ENCODE results near the gene KLLN.
A peak's percentile ranks its signal among the peaks of the same experiment; 100 is the strongest.
"Not testable (repeated sequence)": the region's sequence is repeated elsewhere in the genome, so short reads cannot be mapped to it uniquely, and the experiment has no call there.

The KLLN gene

DNA sequence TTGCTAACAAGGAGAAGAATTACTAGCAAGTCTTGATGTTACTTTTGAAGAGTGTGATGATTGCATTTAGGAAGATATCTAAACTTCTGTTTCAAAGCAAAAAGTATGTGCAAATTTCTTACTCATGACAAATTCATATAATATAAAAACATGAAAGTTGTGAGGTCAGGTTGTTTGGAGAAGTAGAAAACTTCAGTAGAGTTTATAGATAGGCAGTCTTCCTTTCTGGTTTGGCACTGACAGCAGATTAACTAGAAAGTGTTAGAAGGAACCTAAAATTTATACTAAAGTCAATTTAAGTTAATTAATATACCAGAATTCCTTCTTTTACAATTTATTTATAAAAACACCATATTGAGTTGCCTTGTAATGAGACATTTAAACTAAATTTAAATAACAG, 17.0 kb upstream of the KLLN start:
- Histone ChIP-seq H3K4me1 (ENCODE audit: control insufficient read depth in 1 of 2, insufficient read depth in 2 of 2, low read length in 2 of 2) (peaks cover 0 to 10% of the 10 kb centered on the region in 2 donors), H3K4me3 (ENCODE audit: low read depth in 1 of 2, low read length in 2 of 2) (no peak overlapping the region), H3K36me3 (ENCODE audit: control insufficient read depth in 1 of 2, insufficient read depth in 2 of 2, low read length in 2 of 2) (no peaks in the 10 kb centered on the region), H3K27ac (ENCODE audit: low read length) (no peak overlapping the region), H3K27me3 (ENCODE audit: low read depth, low read length) (no peaks in the 10 kb centered on the region), H3K9me3 (ENCODE audit: control insufficient read depth in 1 of 2, low read length in 2 of 2) (no peaks in the 10 kb centered on the region)

DNA sequence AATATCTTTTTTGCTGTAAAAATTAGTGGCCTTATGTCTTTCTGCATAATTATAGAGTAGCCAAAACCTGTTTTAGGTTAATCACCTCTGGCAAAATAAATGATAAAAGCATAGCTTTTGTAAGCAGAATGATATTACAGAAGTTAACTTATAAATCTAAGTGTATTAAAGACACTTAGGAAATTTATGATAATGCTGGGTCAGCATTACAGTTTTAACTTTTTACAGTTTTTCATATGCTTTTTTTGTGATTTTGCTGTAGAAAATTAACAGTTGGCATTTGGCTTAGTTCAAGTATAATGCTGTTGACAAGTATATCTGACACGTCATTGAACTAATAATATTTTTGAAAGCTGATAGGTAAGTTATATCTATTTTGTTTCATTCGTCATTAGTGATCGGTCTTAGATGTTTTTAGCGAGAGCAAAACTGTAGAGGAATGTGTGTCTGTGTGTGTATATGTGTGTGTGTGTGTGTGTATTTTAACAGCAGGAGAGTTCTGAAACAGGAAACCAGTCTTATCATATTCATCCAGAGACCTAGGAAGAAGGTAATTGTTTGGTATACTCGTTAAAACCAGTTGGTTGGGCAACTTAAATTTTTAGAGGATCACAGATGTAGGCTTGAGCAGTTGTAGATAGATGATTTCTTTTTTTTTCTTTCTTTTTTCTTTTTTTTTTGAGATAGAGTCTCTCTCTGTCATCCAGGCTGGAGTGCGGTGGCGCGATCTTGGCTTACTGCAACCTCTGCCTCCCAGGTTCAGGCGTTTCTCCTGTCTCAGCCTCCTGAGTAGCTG, 15.5 kb upstream of the KLLN start:
- Histone ChIP-seq H3K27ac (ENCODE audit: low read length) (no peak overlapping the region), H3K36me3 (ENCODE audit: control insufficient read depth in 1 of 2, insufficient read depth in 2 of 2, low read length in 2 of 2) (no peaks in the 10 kb centered on the region), H3K4me3 (ENCODE audit: low read depth in 1 of 2, low read length in 2 of 2) (no peak overlapping the region), H3K9me3 (ENCODE audit: control insufficient read depth in 1 of 2, low read length in 2 of 2) (no peaks in the 10 kb centered on the region), H3K27me3 (ENCODE audit: low read depth, low read length) (no peaks in the 10 kb centered on the region), H3K4me1 (ENCODE audit: control insufficient read depth in 1 of 2, insufficient read depth in 2 of 2, low read length in 2 of 2) (peaks cover 9 to 14% of the 10 kb centered on the region in 2 donors)

DNA sequence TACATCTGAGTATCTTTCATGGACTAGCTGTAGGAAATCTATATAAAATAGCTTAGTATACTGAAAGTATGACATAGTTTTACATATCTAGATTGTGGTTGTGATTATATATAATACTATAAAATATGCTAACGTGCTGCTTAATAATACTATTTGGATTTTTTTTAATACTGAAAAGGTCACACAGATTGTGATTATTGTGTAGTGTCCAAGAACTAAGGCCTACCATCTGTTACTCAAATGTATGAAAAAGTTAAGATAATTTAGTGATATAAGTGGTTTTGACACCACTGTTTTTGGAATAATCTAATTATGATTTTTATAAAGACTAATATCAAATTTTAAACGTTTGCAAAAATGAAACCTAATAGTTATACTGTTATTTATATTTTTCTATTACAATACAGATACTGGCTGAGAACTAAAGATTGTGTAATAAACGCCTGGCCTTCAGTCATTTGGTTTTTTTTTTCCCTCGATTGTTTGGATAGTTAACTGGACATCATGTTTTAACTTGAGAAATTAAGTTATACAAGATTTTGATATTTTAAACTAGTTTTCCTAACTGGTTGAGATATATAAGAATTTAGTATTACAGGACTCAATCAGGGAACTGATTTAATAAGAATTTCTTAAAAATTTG, 12.7 kb upstream of the KLLN start:
- H3K4me1 ChIP-seq (ENCODE audit: control insufficient read depth in 1 of 2, insufficient read depth in 2 of 2, low read length in 2 of 2): peaks cover 9 to 11% of the 10 kb centered on the region in 2 donors
- no peak overlapping the region for H3K27ac ChIP-seq (ENCODE audit: low read length)
- no peak overlapping the region for H3K4me3 ChIP-seq (ENCODE audit: low read depth in 1 of 2, low read length in 2 of 2)

DNA sequence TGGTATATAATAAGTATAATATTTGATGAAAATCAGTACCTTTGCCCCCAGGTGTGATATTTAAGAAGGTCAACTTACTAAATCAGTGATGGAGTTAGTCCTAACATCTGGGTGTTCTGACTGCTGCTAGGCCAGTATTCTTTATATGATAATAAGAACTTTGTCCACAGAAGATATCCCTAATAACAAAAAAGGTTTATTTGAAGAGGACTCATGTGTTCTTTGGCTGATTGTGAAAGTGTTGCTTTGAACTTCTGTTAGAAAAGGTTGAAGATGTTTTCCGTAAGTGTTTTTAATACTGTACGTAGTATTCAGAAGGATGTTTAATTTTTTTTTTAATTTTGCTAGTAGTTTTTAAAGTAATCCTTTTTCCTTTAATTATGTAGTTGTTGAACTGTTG, 10.3 kb upstream of the KLLN start:
- peaks cover 0 to 4% of the 10 kb centered on the region in 2 donors for H3K36me3 ChIP-seq (ENCODE audit: control insufficient read depth in 1 of 2, insufficient read depth in 2 of 2, low read length in 2 of 2)
- peaks cover 13 to 25% of the 10 kb centered on the region in 2 donors for H3K4me1 ChIP-seq (ENCODE audit: control insufficient read depth in 1 of 2, insufficient read depth in 2 of 2, low read length in 2 of 2)
- peak overlapping the region; percentile 36 for H3K27ac ChIP-seq (ENCODE audit: low read length)
- no peaks in the 10 kb centered on the region for H3K9me3 ChIP-seq (ENCODE audit: control insufficient read depth in 1 of 2, low read length in 2 of 2)
- H3K4me3 ChIP-seq (ENCODE audit: low read depth in 1 of 2, low read length in 2 of 2): no peak overlapping the region
- H3K27me3 ChIP-seq (ENCODE audit: low read depth, low read length): no peaks in the 10 kb centered on the region

More for the DNA sequence above, 12.7 kb upstream of the KLLN start:
- H3K27me3 ChIP-seq (ENCODE audit: low read depth, low read length): no peaks in the 10 kb centered on the region
- peaks cover 0 to 4% of the 10 kb centered on the region in 2 donors for H3K36me3 ChIP-seq (ENCODE audit: control insufficient read depth in 1 of 2, insufficient read depth in 2 of 2, low read length in 2 of 2)
- no peaks in the 10 kb centered on the region for H3K9me3 ChIP-seq (ENCODE audit: control insufficient read depth in 1 of 2, low read length in 2 of 2)

DNA sequence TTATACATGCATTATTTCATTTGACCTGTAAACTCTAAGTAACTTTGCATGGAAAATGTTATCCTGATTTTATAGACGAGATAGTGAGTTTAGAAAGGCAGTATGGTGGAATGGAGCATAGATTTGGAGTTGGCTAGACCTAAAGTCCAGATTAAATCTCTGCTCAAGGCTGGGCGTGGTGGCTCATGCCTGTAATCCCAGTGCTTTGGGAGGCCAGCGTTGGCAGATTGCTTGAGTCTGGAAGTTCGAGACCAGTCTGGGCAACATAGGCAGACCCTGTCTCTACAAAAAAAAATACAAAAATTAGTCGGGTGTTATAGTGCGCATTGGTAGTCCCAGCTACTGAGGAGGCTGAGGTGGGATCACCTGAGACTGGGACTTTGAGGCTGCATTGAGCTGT, 9.5 kb upstream of the KLLN start:
- H3K4me3 ChIP-seq (ENCODE audit: low read depth in 1 of 2, low read length in 2 of 2): no peak overlapping the region
- H3K36me3 ChIP-seq (ENCODE audit: control insufficient read depth in 1 of 2, insufficient read depth in 2 of 2, low read length in 2 of 2): peaks cover 0 to 4% of the 10 kb centered on the region in 2 donors
- no peaks in the 10 kb centered on the region for H3K27me3 ChIP-seq (ENCODE audit: low read depth, low read length)
- H3K4me1 ChIP-seq (ENCODE audit: control insufficient read depth in 1 of 2, insufficient read depth in 2 of 2, low read length in 2 of 2): peaks cover 13 to 33% of the 10 kb centered on the region in 2 donors
- H3K9me3 ChIP-seq (ENCODE audit: control insufficient read depth in 1 of 2, low read length in 2 of 2): no peaks in the 10 kb centered on the region
- H3K27ac ChIP-seq (ENCODE audit: low read length): no peak overlapping the region

DNA sequence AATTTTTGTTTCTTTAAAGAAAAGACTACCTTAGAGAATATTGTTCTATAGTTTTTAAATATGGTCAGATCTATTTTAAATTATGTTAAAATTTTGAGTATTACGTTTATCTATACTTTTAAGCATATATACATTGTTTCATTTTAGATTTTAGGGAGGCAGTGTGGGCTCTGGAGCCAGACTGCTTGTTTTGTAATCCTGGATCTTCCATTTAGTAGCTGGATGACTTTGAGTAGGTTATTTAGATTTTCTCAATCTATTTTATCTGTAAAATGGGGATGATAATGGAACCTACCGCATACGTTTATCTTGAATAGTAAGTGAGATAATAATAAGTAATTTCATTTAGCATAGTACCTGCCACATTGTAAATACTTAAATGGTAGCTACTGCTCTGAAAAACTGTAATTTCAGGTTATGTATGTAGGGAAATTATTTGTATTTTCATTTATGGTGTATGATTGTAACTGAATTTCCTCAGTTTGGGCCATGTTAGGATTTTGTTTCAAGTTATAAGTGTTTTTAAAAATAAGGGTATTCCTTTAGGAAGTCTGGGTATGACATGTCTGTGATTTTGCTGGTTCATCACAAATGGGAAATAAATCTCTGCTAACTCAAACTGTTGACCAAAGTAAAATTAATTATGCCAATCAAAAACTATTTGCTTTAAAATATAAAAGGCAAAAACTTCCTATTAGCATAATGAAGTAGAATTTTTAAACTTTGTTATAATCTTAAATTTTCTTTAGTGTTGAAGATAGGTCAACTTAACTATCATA, 6.6 kb upstream of the KLLN start:
- Histone ChIP-seq H3K4me3 (ENCODE audit: low read depth in 1 of 2, low read length in 2 of 2) (no peak overlapping the region), H3K9me3 (ENCODE audit: control insufficient read depth in 1 of 2, low read length in 2 of 2) (no peaks in the 10 kb centered on the region), H3K36me3 (ENCODE audit: control insufficient read depth in 1 of 2, insufficient read depth in 2 of 2, low read length in 2 of 2) (peaks cover 0 to 4% of the 10 kb centered on the region in 2 donors), H3K27me3 (ENCODE audit: low read depth, low read length) (no peaks in the 10 kb centered on the region), H3K27ac (ENCODE audit: low read length) (no peak overlapping the region), H3K4me1 (ENCODE audit: control insufficient read depth in 1 of 2, insufficient read depth in 2 of 2, low read length in 2 of 2) (peaks cover 13 to 31% of the 10 kb centered on the region in 2 donors)

DNA sequence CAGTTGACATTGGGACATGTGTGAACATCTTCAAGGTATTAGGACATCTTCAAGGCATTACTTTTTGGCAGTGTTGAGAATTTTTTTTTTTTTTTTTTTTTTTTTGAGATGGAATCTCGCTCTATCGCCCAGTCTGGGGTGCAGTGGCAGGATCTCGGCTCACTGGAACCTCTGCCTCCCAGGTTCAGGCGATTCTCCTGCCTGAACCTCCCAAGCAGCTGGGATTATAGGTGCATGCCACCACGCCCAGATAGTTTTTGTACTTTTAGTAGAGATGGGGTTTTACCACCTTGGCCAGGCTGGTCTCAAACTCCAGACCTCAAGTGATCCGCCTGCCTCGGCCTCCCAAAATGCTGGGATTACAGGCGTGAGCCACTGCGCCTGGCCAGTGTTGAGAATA, 5.8 kb upstream of the KLLN start:
- H3K27me3 ChIP-seq (ENCODE audit: low read depth, low read length): not testable (repeated sequence)

DNA sequence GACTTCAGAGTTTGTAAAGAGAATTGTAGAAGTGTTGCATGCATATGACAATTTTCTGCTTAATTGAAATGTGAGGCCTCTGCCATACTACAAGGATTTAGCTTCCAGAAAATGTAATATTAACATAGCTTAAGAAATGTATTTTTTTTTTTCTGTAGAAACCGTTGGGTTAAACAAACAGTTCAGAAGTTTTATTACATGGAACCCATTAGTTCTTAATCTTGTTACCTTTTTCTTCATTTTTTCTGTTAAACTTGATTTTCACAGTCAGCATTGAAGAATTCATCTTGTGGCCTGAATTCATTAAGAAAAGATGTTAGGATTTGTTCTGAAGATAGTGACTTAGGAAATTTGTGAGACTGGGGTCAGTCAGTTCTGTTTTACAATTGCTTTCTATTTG, 4.9 kb upstream of the KLLN start:
- peaks cover 0 to 4% of the 10 kb centered on the region in 2 donors for H3K36me3 ChIP-seq (ENCODE audit: control insufficient read depth in 1 of 2, insufficient read depth in 2 of 2, low read length in 2 of 2)
- H3K4me3 ChIP-seq (ENCODE audit: low read depth in 1 of 2, low read length in 2 of 2): peak overlapping the region; percentile 98 to 99
- peak overlapping the region; percentile 93 for H3K27ac ChIP-seq (ENCODE audit: low read length)
- H3K27me3 ChIP-seq (ENCODE audit: low read depth, low read length): no peaks in the 10 kb centered on the region
- H3K9me3 ChIP-seq (ENCODE audit: control insufficient read depth in 1 of 2, low read length in 2 of 2): no peaks in the 10 kb centered on the region
- H3K4me1 ChIP-seq (ENCODE audit: control insufficient read depth in 1 of 2, insufficient read depth in 2 of 2, low read length in 2 of 2): peaks cover 4 to 29% of the 10 kb centered on the region in 2 donors

More for the DNA sequence above, 5.8 kb upstream of the KLLN start:
- Histone ChIP-seq H3K4me3 (ENCODE audit: low read depth in 1 of 2, low read length in 2 of 2) (peak overlapping the region in 1 of 2 donors; percentile 98), H3K27ac (ENCODE audit: low read length) (peak overlapping the region; percentile 93), H3K4me1 (ENCODE audit: control insufficient read depth in 1 of 2, insufficient read depth in 2 of 2, low read length in 2 of 2) (peaks cover 5 to 29% of the 10 kb centered on the region in 2 donors)
- H3K9me3 ChIP-seq (ENCODE audit: control insufficient read depth in 1 of 2, low read length in 2 of 2); H3K36me3 ChIP-seq (ENCODE audit: control insufficient read depth in 1 of 2, insufficient read depth in 2 of 2, low read length in 2 of 2): not testable (repeated sequence)

DNA sequence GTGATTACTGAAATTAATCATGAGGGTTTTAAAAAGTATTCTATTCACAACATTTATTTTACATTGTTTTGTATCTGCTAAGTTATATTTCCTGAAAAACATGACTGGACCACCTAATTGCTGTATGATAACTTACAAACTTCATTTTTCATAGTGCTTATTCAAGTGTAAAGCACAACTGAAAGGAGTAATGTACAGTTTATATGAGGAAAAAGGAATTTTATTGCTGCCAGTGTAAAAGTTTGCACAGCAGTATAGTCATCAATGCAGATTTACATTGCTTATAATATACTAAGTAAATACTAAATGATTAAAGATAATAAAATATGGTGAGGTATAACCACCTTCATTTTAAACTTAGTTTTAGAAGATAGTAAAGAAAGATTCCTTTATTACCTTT, 4.1 kb upstream of the KLLN start:
- Histone ChIP-seq H3K4me1 (ENCODE audit: control insufficient read depth in 1 of 2, insufficient read depth in 2 of 2, low read length in 2 of 2) (peaks cover 4 to 22% of the 10 kb centered on the region in 2 donors), H3K4me3 (ENCODE audit: low read depth in 1 of 2, low read length in 2 of 2) (peak overlapping the region; percentile 98 to 99), H3K36me3 (ENCODE audit: control insufficient read depth in 1 of 2, insufficient read depth in 2 of 2, low read length in 2 of 2) (peaks cover 0 to 4% of the 10 kb centered on the region in 2 donors), H3K9me3 (ENCODE audit: control insufficient read depth in 1 of 2, low read length in 2 of 2) (no peaks in the 10 kb centered on the region), H3K27me3 (ENCODE audit: low read depth, low read length) (no peaks in the 10 kb centered on the region), H3K27ac (ENCODE audit: low read length) (peak overlapping the region; percentile 93)

DNA sequence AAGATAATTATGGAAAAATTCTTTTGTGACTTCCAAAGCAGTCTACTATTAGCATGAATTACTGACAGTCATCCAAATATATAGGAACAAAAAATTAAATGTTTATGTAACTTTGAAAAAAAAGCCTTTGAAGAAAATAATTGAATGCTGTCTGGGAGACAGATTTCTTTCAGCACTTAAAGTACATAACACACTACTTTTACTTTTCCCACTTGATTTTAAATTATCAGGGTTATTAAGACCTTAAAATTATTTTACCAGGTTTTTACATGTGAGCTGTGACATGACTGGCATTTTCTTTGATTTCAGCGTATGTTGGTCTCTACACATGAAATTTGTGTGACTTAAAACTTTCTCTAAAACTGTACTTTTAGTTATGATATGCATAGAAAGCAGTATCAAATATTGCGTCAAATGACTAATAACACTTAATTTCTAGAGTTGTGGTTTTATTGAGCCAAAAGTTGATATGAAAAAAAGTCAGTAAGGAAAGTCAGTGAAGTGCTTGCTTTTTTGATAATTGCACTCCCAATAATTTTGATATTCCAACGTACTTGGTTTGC, 3.2 kb upstream of the KLLN start:
- Histone ChIP-seq H3K9me3 (ENCODE audit: control insufficient read depth in 1 of 2, low read length in 2 of 2) (no peaks in the 10 kb centered on the region), H3K36me3 (ENCODE audit: control insufficient read depth in 1 of 2, insufficient read depth in 2 of 2, low read length in 2 of 2) (peaks cover 0 to 4% of the 10 kb centered on the region in 2 donors), H3K27ac (ENCODE audit: low read length) (peak overlapping the region; percentile 93), H3K4me3 (ENCODE audit: low read depth in 1 of 2, low read length in 2 of 2) (peak overlapping the region; percentile 98 to 99), H3K27me3 (ENCODE audit: low read depth, low read length) (no peaks in the 10 kb centered on the region), H3K4me1 (ENCODE audit: control insufficient read depth in 1 of 2, insufficient read depth in 2 of 2, low read length in 2 of 2) (peaks cover 4 to 22% of the 10 kb centered on the region in 2 donors)

All from muscle layer of duodenum (tissue), 2 donors.